Measurements from ENCODE around the gene FGGY. TPM values are rescaled to one million over a fixed set of nuclear protein-coding genes. Genes with fewer than 3 reads are reported as not detected.
"Not testable (repeated sequence)": the region's sequence is repeated elsewhere in the genome, so short reads cannot be mapped to it uniquely, and the experiment has no call there.

Gene FGGY
- total RNA-seq, 1 donor from 2014 or later: 23.1 TPM

GRCh38 chr1:59568158-59568935, 271.5 kb downstream of the FGGY start:
- ATAC-seq (ENCODE audit: poor library complexity) (no peak), DNase-seq (no peak)
- intact Hi-C loops (cut with DNase I): no loop called here

GRCh38 chr1:59569198-59569597, 272.3 kb downstream of the FGGY start:
- DNase-seq: no peak
- intact Hi-C loops (cut with DNase I): no loop called here
- no peak for ATAC-seq (ENCODE audit: poor library complexity)

GRCh38 chr1:59570524-59570923, 273.6 kb downstream of the FGGY start:
- intact Hi-C loops (cut with DNase I): no loop called here
- peak; percentile 41 for ATAC-seq (ENCODE audit: poor library complexity)
- no peak for DNase-seq

DNA sequence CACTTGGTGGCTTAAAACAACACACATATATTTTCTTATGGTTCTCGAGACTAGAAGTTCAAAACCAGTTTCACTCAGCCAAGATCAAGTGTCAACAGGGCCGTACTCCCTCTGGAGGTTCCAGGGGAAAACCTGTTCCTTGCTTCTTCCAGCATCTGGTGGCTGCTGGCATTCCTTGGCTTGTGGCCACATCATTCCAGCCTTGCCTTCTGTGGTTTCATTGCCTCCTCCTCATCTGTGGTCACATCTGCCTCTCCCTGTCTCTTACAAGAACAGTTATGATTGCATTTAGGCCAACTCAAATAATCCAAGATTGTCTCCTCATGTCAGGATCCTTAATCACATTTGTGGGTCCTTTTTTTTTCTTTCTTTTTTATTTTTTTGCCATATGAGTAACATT, 277.2 kb downstream of the FGGY start:
- no peak for DNase-seq
- no peak for ATAC-seq (ENCODE audit: poor library complexity)
- intact Hi-C loops (cut with DNase I): no loop called here

- no peak for DNase-seq
- intact Hi-C loops (cut with DNase I): no loop called here
- ATAC-seq (ENCODE audit: poor library complexity): no peak
Observed at GRCh38 chr1:59577774-59578173, 280.9 kb downstream of the FGGY start.

- DNase-seq: no peak
- ATAC-seq (ENCODE audit: poor library complexity): no peak
- intact Hi-C loops (cut with DNase I): no loop called here
Observed at GRCh38 chr1:59579222-59579621, 282.3 kb downstream of the FGGY start.

DNA sequence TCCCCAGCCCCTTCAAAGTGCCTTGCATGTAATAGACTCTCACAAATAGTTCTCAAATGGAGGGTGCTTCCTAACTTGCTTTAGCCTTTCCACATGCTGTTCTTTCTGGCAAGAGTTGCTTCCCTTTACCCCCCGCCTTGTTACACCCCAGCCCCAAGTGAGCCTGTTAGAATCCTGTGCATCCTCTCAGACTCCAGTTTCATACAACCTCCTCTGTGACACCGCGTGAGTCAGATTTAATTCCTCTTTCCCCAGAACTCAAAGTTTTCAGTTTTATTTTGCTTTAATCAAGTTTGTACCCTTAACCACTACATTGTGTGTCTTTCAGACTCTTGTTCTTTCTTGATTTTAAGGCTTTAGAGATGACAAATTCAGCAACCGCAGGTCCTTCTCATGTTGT, 283.4 kb downstream of the FGGY start:
- DNase-seq: no peak
- no peak for ATAC-seq (ENCODE audit: poor library complexity)
- intact Hi-C loops (cut with DNase I): no loop called here

DNA sequence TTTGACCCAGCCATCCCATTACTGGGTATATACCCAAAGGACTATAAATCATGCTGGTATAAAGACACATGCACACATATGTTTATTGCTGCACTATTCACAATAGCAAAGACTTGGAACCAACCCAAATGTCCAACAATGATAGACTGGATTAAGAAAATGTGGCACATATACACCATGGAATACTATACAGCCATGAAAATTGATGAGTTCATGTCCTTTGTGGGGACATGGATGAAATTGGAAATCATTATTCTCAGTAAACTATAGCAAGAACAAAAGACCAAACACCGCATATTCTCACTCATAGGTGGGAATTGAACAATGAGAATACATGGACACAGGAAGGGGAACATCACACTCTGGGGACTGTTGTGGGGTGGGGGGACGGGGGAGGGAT, 295.5 kb downstream of the FGGY start:
- ATAC-seq (ENCODE audit: poor library complexity); intact Hi-C loops (cut with DNase I): not testable (repeated sequence)

DNA sequence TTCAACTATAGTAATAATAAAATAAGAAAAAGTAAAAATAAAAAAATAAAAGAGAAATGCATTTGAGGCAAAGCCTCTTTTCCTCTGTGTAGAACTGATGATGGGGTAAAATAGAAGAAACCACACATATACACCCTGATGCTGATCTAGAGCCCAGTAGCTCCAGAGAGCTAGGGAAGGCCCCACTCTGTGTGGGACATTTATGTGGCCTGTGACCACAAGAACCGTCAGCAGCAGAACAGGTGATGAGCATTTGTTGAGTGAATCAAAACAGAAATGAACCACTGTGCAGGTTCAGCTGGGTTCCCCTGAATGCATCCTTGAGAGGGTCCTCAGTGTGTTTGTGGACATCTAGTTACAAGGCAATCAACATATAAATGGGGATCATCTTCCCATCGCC, 296.0 kb downstream of the FGGY start:
- ATAC-seq (ENCODE audit: poor library complexity) (no peak), DNase-seq (no peak)
- intact Hi-C loops (cut with DNase I): no loop called here

More for the DNA sequence above, 295.5 kb downstream of the FGGY start:
- not testable (repeated sequence) for DNase-seq

- intact Hi-C loops (cut with DNase I): no loop called here
- ATAC-seq (ENCODE audit: poor library complexity): no peak
- no peak for DNase-seq
Observed at GRCh38 chr1:59593798-59594790, 297.2 kb downstream of the FGGY start.

DNA sequence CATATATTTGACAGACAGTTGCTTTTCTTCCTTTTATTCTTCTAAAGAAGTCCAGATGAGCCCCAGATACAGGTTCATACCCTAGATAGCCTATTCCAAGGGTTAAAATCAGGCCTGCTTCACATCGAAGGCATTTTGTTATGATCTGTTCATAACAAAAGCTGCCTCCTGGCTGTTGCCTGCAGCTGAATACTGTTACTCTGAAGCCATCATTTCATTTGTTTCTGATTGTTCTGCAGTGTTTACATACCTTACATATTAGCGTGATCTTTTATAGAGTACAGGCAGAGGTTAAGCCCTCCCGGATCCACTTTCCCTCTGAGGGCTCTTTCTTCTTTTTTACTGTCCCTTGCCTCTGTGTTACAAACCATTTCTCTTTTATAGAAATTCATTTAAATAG, 298.9 kb downstream of the FGGY start:
- intact Hi-C loops (cut with DNase I): no loop called here
- ATAC-seq (ENCODE audit: poor library complexity) (no peak), DNase-seq (no peak)

DNA sequence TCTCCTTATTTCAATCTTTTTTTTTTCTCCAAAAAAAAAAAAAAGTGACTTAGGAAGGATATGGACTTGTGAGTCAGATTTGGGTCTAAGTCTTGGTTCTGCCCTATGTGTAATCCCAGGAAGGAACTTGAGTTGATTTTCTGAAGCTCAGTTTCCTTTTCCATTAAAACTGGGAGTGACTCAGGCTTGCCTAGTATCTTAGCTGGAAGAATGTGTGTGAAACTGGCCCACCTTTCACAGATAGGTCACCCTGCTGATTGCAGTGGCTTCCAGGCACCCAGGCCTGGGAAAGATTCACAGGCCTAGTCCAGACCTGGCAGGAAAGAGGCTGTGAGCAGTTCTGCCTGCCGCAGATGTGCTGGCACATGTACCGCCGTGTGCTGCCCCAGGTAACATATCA, 299.5 kb downstream of the FGGY start:
- intact Hi-C loops (cut with DNase I): no loop called here
- DNase-seq: no peak
- peak; percentile 20 for ATAC-seq (ENCODE audit: poor library complexity)

GRCh38 chr1:59596956-59597355, 300.1 kb downstream of the FGGY start:
- intact Hi-C loops (cut with DNase I): no loop called here
- ATAC-seq (ENCODE audit: poor library complexity) (no peak), DNase-seq (no peak)

GRCh38 chr1:59597420-59598119, 300.7 kb downstream of the FGGY start:
- DNase-seq (no peak), ATAC-seq (ENCODE audit: poor library complexity) (no peak)
- intact Hi-C loops (cut with DNase I): no loop called here

GRCh38 chr1:59598120-59598440, 301.2 kb downstream of the FGGY start:
- DNase-seq (no peak), ATAC-seq (ENCODE audit: poor library complexity) (no peak)
- intact Hi-C loops (cut with DNase I): no loop called here

GRCh38 chr1:59601041-59601441, 304.1 kb downstream of the FGGY start:
- intact Hi-C loops (cut with DNase I): no loop called here
- DNase-seq: peak; percentile 54

GRCh38 chr1:59601811-59602210, 304.9 kb downstream of the FGGY start:
- DNase-seq (no peak), ATAC-seq (ENCODE audit: poor library complexity) (no peak)
- intact Hi-C loops (cut with DNase I): no loop called here

More at GRCh38 chr1:59601041-59601441, 304.1 kb downstream of the FGGY start:
- ATAC-seq (ENCODE audit: poor library complexity): peak; percentile 93

GRCh38 chr1:59604191-59604590, 307.3 kb downstream of the FGGY start:
- intact Hi-C loops (cut with DNase I): no loop called here
- DNase-seq (no peak), ATAC-seq (ENCODE audit: poor library complexity) (no peak)

DNA sequence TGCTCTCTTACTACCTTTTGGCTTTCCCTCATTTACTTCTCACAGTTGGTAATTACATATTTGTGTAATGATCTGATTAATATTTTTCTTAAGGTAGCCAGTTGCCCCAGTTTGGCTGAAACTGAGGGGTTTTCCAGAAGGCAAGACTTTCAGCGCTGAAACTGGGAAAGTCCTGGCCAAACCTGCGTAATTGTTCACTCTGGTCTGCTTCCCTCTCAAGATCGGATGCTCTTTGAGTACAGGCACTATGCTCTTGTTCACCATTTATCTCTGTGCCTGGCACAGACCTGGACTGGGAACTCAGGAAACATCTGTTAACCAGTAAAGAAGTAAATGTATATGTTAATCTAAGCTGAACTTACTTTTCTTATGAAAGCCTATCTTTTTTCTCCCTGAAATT, 308.3 kb downstream of the FGGY start:
- no peak for DNase-seq
- intact Hi-C loops (cut with DNase I): no loop called here
- no peak for ATAC-seq (ENCODE audit: poor library complexity)

All from Right ventricle myocardium superior (tissue), 1 donor.